PC-3 (cell line): ENCODE data around the gene TMEM167B.

Experiments used
- CTCF ChIP-seq: fragments of 300-600 bp; sonication (generic); conservative IDR thresholded peaks from 2 replicates; pipeline ENCODE4 v1.5.1; 2017; ENCODE audit warnings: antibody characterized with exemption, low read depth, mild to moderate bottlenecking, low read length
- EZH2 ChIP-seq: fragments of 300-600 bp; sonication (generic); IDR thresholded peaks from one replicate; pipeline ENCODE4 v1.6.1; 2017; ENCODE audit warnings: antibody characterized with exemption, mild to moderate bottlenecking, low read length; ENCODE audit not compliant: unreplicated experiment
- EZH2phosphoT487 ChIP-seq: fragments of 300-600 bp; sonication (generic); IDR thresholded peaks from 2 replicates; pipeline ENCODE4 v1.6.1; 2018; ENCODE audit warnings: mild to moderate bottlenecking, antibody characterized with exemption, low read length, borderline replicate concordance

- TF ChIP-seq CTCF (no peak), EZH2phosphoT487 (no peak), EZH2 (no peak)
These were observed 47.4 kb downstream of the TMEM167B start for GRCh38 chr1:109137958-109138357.
